ENCODE results near the gene RYR2.

DNA sequence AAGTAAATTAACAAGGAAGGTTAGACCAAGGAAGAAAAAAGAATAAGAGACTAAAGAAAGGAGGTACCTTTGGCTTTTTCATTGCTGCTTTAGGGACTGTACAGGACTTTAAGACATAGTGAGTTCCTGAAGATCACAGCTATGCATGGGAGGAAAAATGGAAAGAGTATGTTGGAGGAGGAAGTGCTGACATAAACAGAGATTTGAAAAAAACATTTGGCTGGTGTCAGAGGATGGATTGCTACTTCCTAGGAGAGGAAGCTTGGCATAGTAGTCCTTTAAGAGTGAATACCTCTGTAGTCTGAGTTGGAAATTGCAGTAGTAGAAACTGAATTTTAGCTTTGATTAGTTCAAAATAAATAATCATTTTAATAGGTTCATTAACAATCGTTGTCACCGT lies 398.4 kb downstream of the RYR2 start:
- TF ChIP-seq POLR2A (IDR thresholded peaks at IDR 0.05): no peak
- TF ChIP-seq, protein P1, sequence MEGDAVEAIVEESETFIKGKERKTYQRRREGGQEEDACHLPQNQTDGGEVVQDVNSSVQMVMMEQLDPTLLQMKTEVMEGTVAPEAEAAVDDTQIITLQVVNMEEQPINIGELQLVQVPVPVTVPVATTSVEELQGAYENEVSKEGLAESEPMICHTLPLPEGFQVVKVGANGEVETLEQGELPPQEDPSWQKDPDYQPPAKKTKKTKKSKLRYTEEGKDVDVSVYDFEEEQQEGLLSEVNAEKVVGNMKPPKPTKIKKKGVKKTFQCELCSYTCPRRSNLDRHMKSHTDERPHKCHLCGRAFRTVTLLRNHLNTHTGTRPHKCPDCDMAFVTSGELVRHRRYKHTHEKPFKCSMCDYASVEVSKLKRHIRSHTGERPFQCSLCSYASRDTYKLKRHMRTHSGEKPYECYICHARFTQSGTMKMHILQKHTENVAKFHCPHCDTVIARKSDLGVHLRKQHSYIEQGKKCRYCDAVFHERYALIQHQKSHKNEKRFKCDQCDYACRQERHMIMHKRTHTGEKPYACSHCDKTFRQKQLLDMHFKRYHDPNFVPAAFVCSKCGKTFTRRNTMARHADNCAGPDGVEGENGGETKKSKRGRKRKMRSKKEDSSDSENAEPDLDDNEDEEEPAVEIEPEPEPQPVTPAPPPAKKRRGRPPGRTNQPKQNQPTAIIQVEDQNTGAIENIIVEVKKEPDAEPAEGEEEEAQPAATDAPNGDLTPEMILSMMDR (IDR thresholded peaks at IDR 0.05): no peak
- no peak for TF ChIP-seq POLR2AphosphoS5 (IDR thresholded peaks at IDR 0.05)
- no peak for TF ChIP-seq EP300 (IDR thresholded peaks at IDR 0.05; ENCODE audit: low read depth)
